ENCODE results near the gene IDI1.

IDI1 gene

DNA sequence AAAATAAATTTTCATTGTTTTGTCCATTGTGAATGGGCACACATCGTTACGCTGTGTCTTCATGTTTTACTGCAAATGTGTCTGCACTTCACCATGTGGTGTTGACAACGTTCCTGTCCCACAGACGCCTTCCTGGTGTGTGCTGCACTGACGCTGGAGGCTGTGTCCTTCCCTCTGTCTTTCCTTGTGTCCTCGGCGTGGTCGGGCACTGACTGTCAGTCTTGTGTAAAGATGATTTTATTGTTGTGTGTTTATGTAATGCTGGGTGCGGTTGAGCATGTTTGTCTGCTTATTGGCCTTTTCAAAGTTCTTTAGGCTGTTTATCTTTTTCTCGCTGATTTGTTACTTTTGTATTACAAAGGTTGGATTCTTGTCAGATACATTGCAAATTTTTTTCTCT is 41.3 kb downstream of the IDI1 start:
- TF ChIP-seq POLR2AphosphoS5 (IDR thresholded peaks at IDR 0.05; ENCODE audit: low read depth, low read length): no peak
- TF ChIP-seq TAF1 (IDR thresholded peaks at IDR 0.05; ENCODE audit: borderline replicate concordance, low read depth, low read length): no peak
- no peak for TF ChIP-seq POLR2A (IDR thresholded peaks at IDR 0.05; ENCODE audit: low read depth, low read length)
- FAIRE-seq (no peak), DNase-seq (ENCODE audit: insufficient read length) (no peak)

DNA sequence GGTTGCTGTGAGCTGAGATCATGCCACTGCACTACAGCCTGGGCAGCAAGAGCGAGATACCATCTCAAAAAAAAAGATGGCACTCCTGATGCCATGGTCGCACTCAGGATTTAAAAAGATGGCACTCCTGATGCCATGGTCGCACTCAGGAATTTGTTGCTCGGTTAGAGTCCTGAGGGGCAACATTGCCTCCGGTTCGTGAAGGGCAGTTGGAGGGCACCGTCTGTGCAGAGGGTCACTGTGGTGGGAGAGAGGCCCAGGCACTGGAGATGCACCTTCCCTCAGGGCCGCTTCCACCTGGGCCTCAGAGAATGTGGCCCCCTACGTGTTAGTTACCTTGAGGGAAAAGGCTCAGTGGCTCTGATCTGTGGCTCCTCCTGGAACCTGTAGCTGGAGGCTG is 42.3 kb downstream of the IDI1 start:
- DNase-seq (ENCODE audit: insufficient read length) (no peak), FAIRE-seq (no peak)
- no peak for TF ChIP-seq POLR2A (IDR thresholded peaks at IDR 0.05; ENCODE audit: low read depth, low read length)

DNA sequence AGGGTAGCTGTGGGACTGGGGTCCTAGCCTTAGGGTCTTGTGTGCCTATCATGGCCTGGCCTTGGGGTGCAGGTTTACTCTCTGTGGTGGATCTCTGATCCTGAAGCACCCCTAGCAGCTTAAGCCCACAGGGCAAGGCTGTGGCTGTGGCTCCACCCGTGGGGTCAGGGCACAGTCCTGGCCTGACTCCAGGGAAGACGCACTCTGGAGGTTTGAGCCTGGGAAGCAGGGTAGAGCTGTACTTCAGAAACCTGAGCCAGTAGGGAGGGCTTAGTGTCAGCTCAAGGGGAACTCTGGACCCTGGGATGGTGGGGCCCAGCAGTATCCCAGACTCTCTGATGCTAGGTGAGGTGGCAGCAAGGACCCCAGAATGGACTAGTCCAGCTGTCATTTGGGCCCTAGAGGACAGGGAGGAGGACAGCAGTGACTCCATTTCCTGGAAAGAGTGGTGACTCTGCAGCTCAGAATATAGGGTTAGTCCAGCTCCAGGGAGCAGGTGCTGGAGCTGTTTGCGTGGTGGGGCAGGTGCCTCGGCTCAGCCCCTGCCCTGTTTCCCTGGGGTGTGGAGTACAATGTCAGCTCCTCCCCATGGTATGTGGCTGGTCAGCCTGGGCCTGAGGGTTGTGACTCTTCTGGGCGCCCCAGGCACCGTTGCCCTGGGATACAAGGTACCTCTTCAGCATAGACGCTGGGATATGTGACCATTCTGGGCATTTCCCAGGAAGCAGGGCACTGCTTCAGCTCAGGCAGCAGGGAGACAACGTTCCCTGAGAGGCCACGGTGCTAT is 44.8 kb downstream of the IDI1 start:
- FAIRE-seq: no peak
- DNase-seq (ENCODE audit: insufficient read length): no peak
- TF ChIP-seq POLR2AphosphoS5 (IDR thresholded peaks at IDR 0.05; ENCODE audit: low read depth, low read length) (no peak), TAF1 (IDR thresholded peaks at IDR 0.05; ENCODE audit: borderline replicate concordance, low read depth, low read length) (no peak), POLR2A (IDR thresholded peaks at IDR 0.05; ENCODE audit: low read depth, low read length) (no peak; the same call in 1 of the 2 replicates)

DNA sequence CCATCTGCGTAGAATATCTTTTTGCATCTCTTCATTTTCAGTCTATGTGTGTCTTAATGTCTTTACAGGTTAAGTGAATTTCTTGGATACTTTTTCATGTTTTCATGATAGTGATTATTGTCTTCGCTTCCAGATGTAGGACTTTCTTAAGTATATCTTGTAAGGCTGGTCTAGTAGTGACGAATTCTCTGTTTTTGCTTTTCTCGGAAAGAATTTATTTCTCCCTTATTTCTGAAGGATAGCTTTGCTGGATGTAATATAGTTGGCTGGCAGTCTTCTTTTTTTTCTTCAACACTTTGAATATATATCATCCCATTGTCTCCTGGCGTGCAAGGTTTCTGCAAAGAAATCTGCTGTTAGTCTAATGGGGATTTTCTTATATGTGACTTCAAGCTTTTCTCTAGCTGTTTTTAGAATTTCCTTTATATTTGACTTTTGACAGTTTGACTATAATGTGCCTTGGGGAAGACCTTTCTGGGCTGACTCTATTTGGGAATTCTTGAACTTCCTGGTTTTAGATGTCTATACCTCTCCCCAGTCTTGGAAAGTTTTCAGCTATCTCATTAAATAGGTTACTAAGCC is 46.4 kb downstream of the IDI1 start:
- DNase-seq (ENCODE audit: insufficient read length) (no peak), FAIRE-seq (no peak)
- TF ChIP-seq POLR2AphosphoS5 (IDR thresholded peaks at IDR 0.05; ENCODE audit: low read depth, low read length) (no peak), TAF1 (IDR thresholded peaks at IDR 0.05; ENCODE audit: borderline replicate concordance, low read depth, low read length) (no peak), POLR2A (IDR thresholded peaks at IDR 0.05; ENCODE audit: low read depth, low read length) (no peak)

DNA sequence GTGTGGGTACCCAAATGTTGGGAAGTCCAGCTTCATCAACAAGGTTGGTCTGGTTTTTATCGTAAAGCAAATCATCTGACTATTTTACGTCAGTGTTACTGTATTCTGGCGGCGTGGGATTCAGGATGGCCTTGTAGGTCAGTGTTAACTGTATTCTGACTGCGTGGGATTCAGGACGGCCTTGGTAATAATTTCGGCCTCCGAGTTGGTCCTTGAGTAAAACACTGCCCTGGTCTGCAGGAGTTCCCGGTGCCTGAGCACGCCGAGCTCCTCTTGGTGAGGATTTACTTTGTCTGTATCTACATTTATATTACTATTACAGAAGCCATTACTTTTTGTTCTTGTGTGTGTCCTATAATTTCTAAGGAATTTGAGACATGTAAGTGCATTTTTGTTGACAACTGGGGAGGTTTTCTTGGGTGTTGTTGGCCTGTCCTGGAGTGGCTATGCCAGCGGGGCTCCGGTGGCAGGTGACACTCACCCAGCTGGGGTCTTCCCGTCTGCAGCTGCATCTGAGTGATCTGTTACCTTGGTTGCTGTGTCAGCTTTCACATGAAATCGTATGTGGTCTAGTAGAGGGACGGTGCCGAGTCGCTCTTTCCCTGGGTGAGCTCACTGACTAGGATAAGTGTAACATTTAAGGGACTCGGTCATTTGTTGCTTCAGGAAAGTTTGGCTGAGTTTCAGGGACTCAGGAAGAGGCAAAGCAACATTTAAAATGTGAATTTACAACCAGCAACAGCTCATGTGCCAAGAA is 51.5 kb downstream of the IDI1 start:
- no peak for DNase-seq (ENCODE audit: insufficient read length)
- TF ChIP-seq POLR2A (IDR thresholded peaks at IDR 0.05; ENCODE audit: low read depth, low read length): no peak
- no peak for TF ChIP-seq TAF1 (IDR thresholded peaks at IDR 0.05; ENCODE audit: borderline replicate concordance, low read depth, low read length)
- TF ChIP-seq POLR2AphosphoS5 (IDR thresholded peaks at IDR 0.05; ENCODE audit: low read depth, low read length): no peak; the same call in 1 of the 2 replicates
- FAIRE-seq: no peak

DNA sequence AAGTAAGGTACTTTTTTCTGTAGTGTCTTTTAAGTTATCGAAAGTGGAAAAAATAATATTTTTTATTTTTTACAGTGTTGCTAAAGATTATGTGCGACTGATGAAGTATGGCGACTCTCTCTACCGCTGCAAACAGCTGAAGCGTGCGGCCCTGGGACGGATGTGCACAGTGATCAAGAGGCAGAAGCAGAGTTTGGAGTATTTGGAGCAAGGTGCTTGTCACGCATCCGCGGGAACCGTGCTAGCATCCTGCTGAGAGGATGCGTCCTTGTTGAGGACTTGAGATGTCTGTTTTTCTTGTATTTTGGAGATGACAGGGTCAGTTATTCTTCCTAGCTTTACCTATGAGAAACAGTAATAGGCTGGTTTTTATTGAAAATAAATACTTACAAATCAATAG is 52.9 kb downstream of the IDI1 start:
- no peak for FAIRE-seq
- TF ChIP-seq POLR2A (IDR thresholded peaks at IDR 0.05; ENCODE audit: low read depth, low read length): no peak
- TF ChIP-seq POLR2AphosphoS5 (IDR thresholded peaks at IDR 0.05; ENCODE audit: low read depth, low read length): no peak
- TF ChIP-seq TAF1 (IDR thresholded peaks at IDR 0.05; ENCODE audit: borderline replicate concordance, low read depth, low read length): no peak
- no peak for DNase-seq (ENCODE audit: insufficient read length)

DNA sequence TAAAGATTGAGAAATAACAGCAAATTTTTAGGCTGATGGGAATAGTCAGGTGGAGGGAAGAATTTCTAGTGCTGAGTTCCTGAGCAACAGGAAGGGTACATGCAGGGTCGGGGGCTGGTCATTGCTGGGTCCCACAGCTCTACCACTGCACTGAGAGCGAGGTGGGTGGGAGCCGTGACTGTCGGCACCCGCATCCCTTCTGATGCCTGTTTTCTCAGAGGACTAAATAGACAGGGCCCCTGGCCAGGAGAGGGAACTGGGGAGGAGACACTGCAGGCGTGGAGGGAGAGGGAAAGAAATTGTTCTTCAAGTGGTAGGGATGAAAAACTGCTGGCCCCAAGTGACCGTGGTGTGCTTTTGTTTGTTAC is 53.4 kb downstream of the IDI1 start:
- DNase-seq (ENCODE audit: insufficient read length) (no peak), FAIRE-seq (no peak)
- no peak for TF ChIP-seq TAF1 (IDR thresholded peaks at IDR 0.05; ENCODE audit: borderline replicate concordance, low read depth, low read length)
- TF ChIP-seq POLR2A (IDR thresholded peaks at IDR 0.05; ENCODE audit: low read depth, low read length): peak; percentile 45
- peak; percentile 49; the same call in 1 of the 2 replicates for TF ChIP-seq POLR2AphosphoS5 (IDR thresholded peaks at IDR 0.05; ENCODE audit: low read depth, low read length)

DNA sequence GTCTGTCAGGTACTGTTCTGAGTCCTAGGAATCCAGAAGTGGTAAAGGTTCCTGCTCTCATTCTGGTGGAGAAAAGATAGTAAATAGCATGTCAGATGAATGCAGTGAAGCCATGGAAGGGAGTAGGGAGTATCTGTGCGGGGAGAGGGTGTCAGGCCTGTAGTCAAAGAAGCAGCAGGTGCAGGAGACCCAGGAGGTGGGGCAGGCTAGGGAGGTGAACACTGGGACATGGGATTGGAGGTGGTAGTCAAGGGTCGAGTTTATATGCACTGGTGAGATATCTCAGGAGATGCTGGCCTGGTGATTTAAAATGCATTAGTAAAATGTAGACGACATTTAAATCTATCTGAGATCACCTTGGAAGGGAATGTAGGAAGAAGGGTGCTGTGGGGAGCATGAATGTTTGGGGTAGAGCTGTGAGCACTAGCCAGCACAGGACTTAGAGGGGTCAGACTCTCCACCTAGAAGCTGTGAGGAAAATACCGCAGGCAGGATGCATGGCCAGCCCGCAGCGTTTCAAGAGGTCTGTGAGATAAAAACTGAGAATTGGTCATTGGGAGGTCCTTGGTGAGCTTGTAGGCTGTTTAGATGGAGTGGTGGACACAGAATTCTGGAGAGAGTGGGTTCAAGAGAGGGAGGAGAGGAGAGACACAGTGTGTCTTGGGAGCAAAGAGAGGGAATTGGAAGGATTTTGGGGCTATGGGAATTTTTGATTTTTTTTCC is 53.9 kb downstream of the IDI1 start:
- no peak for DNase-seq (ENCODE audit: insufficient read length)
- TF ChIP-seq POLR2AphosphoS5 (IDR thresholded peaks at IDR 0.05; ENCODE audit: low read depth, low read length) (peak; percentile 35; the same call in 1 of the 2 replicates), POLR2A (IDR thresholded peaks at IDR 0.05; ENCODE audit: low read depth, low read length) (peak; percentile 11; the same call in 1 of the 2 replicates), TAF1 (IDR thresholded peaks at IDR 0.05; ENCODE audit: borderline replicate concordance, low read depth, low read length) (no peak)
- FAIRE-seq: no peak

DNA sequence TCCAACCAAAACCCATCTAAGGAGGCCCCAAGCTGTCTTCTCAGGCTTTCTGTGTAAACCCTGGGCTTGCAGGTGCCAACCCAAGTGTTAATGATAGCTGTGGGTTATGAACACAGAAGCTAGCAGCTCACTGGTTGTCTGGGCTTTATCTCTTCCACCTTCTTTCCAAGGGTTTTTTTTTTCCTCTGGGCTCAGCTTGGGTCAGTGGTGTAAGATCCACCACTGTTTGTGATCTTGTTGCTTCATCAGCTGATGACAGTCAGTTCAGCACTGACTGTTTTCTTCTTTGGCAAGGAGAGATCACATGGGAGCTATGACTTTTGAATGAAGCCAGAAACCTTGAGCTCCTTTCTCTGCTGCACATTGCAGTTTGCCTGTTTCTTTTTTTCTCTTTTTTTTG is 56.0 kb downstream of the IDI1 start:
- no peak for DNase-seq (ENCODE audit: insufficient read length)
- 0 out of 2 replicates have a peak, but pooled peaks have one; percentile 20 for TF ChIP-seq POLR2A (IDR thresholded peaks at IDR 0.05; ENCODE audit: low read depth, low read length)
- TF ChIP-seq TAF1 (IDR thresholded peaks at IDR 0.05; ENCODE audit: borderline replicate concordance, low read depth, low read length): no peak
- TF ChIP-seq POLR2AphosphoS5 (IDR thresholded peaks at IDR 0.05; ENCODE audit: low read depth, low read length): no peak
- no peak for FAIRE-seq

DNA sequence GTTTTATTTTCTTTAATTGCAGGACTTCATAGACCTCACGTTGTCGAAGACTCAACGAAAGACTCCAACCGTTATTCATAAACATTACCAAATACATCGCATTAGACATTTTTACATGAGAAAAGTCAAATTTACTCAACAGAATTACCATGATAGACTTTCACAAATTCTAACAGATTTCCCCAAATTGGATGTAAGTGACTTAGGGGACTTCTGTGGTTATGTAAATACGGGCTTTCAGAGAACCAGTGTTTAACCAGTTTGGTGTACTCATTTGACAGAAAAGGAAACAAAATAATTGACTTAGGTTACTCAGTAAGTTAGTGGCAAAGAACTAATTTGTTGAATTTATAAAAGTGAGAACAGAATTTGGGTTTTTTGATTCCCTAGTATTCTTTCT is 56.5 kb downstream of the IDI1 start:
- no peak for DNase-seq (ENCODE audit: insufficient read length)
- TF ChIP-seq POLR2AphosphoS5 (IDR thresholded peaks at IDR 0.05; ENCODE audit: low read depth, low read length) (no peak), TAF1 (IDR thresholded peaks at IDR 0.05; ENCODE audit: borderline replicate concordance, low read depth, low read length) (no peak), POLR2A (IDR thresholded peaks at IDR 0.05; ENCODE audit: low read depth, low read length) (no peak)
- FAIRE-seq: no peak

DNA sequence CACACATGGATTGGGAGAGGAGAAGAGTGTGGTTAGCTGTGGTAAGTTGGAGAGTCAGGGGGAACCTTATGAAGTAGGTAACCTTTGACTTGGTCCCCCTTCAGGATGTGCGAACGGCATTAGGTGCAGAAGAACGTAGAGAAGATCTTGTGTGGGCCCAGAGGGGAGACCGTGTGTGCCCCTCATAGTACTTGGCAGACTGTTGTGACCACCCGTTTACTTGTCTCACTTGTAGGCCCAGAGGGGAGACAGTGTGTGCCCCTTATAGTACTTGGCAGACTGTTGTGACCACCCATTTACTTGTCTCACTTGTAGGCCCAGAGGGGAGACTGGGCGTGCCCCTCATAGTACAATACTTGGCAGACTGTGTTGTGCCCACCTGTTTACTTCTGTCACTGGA is 58.1 kb downstream of the IDI1 start:
- no peak for FAIRE-seq
- no peak for DNase-seq (ENCODE audit: insufficient read length)
- TF ChIP-seq POLR2AphosphoS5 (IDR thresholded peaks at IDR 0.05; ENCODE audit: low read depth, low read length) (0 out of 2 replicates have a peak, but pooled peaks have one; percentile 37), POLR2A (IDR thresholded peaks at IDR 0.05; ENCODE audit: low read depth, low read length) (no peak), TAF1 (IDR thresholded peaks at IDR 0.05; ENCODE audit: borderline replicate concordance, low read depth, low read length) (no peak)
